ENCODE results near the gene NPAS3. TPM values are rescaled to one million over a fixed set of nuclear protein-coding genes. Genes with fewer than 3 reads are reported as not detected.

NPAS3 gene
- total and polyA plus RNA-seq, 2 donors (not counting 3 experiments of a cell fraction or from before 2014, with no cell fraction given), result 0.10 to 0.13 TPM

GRCh38 chr14:33123281-33123680, 184.6 kb downstream of the NPAS3 start:
- Histone ChIP-seq H3K4me1 (ENCODE audit: control insufficient read depth, extremely low read depth, insufficient read depth, low read length) (peaks cover 11% of the 10 kb centered on the region), H4K20me1 (replicated peaks; ENCODE audit: control insufficient read depth, extremely low read depth, insufficient read depth, low read length) (no peaks in the 10 kb centered on the region), H3K79me2 (ENCODE audit: control insufficient read depth, insufficient read depth, low read length) (no peaks in the 10 kb centered on the region), H3K4me2 (ENCODE audit: insufficient read depth, low read length) (no peak overlapping the region), H2AFZ (ENCODE audit: low read depth, low read length) (no peak overlapping the region), H3K9me1 (replicated peaks; ENCODE audit: control insufficient read depth, extremely low read depth, insufficient read depth, low read length) (no peaks in the 10 kb centered on the region), H3K9me3 (replicated peaks; ENCODE audit: control insufficient read depth, insufficient read depth, low read length) (no peaks in the 10 kb centered on the region), H3K4me3 (replicated peaks in 1 of 3; ENCODE audit: insufficient read depth in 1 of 3, low read depth in 1 of 3, low read length in 3 of 3) (no peak overlapping the region), H3K9ac (replicated peaks; ENCODE audit: extremely low read depth, insufficient read depth, low read length) (no peak overlapping the region), H3K27me3 (ENCODE audit: control insufficient read depth in 2 of 2, insufficient read depth in 2 of 2, low read length in 2 of 2) (no peaks in the 10 kb centered on the region), H3K27ac (ENCODE audit: insufficient read depth, low read depth, low read length) (no peak overlapping the region), H3K36me3 (ENCODE audit: control insufficient read depth in 2 of 2, extremely low read depth in 1 of 2, insufficient read depth in 2 of 2, low read length in 2 of 2) (no peaks in the 10 kb centered on the region)
- BruUV-seq (replicated peaks), result no TSS peak
- intact Hi-C loops (cut with micrococcal nuclease), result no loop called here
- dilution Hi-C loops (cut with MboI; ENCODE audit: extremely low pct_ligation_motif_present, low sequenced_read_pairs), result no loop called here
- DNase-seq (ENCODE audit: low read depth, low spot score), result no peak
- no peak for FAIRE-seq
- CTCF ChIA-PET, result no interaction called here
- no peak for TF ChIP-seq MYC (IDR thresholded peaks at IDR 0.05; ENCODE audit: low read depth, low read length)
- no peak for TF ChIP-seq JUN (IDR thresholded peaks at IDR 0.05; ENCODE audit: borderline replicate concordance, insufficient read depth, insufficient read length, low read depth)
- TF ChIP-seq EZH2 (IDR thresholded peaks at IDR 0.05; ENCODE audit: borderline replicate concordance, low read depth, low read length, severe bottlenecking), result no peak
- no peak for TF ChIP-seq MAX (IDR thresholded peaks at IDR 0.05; ENCODE audit: insufficient read depth, insufficient read length)
- TF ChIP-seq FOS (IDR thresholded peaks at IDR 0.05; ENCODE audit: borderline replicate concordance, insufficient read depth, low read length), result no peak
- TF ChIP-seq, protein P1, sequence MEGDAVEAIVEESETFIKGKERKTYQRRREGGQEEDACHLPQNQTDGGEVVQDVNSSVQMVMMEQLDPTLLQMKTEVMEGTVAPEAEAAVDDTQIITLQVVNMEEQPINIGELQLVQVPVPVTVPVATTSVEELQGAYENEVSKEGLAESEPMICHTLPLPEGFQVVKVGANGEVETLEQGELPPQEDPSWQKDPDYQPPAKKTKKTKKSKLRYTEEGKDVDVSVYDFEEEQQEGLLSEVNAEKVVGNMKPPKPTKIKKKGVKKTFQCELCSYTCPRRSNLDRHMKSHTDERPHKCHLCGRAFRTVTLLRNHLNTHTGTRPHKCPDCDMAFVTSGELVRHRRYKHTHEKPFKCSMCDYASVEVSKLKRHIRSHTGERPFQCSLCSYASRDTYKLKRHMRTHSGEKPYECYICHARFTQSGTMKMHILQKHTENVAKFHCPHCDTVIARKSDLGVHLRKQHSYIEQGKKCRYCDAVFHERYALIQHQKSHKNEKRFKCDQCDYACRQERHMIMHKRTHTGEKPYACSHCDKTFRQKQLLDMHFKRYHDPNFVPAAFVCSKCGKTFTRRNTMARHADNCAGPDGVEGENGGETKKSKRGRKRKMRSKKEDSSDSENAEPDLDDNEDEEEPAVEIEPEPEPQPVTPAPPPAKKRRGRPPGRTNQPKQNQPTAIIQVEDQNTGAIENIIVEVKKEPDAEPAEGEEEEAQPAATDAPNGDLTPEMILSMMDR (IDR thresholded peaks at IDR 0.05; ENCODE audit: extremely low read depth in 1 of 2, insufficient read depth in 1 of 2, low read depth in 1 of 2, low read length in 2 of 2), result no peak
- no peak for TF ChIP-seq POLR2A (IDR thresholded peaks at IDR 0.05; ENCODE audit: low read depth, low read length)
- TF ChIP-seq GATA2 (IDR thresholded peaks at IDR 0.05; ENCODE audit: insufficient read depth, insufficient read length, low read depth, low read length), result no peak
- no peak for TF ChIP-seq POLR2AphosphoS5 (IDR thresholded peaks at IDR 0.05; ENCODE audit: insufficient read depth, low read depth, low read length)
- POLR2A ChIA-PET, result interaction anchor here (0.6 kb wide), 1 partner anchor 669 kb away, joined by 5 read pairs; no protein-coding TSS in a partner anchor

Measured in endothelial cell of umbilical vein (primary cell).